Stomach (tissue), 4 donors: ENCODE data around the gene BAIAP2L1.

Experiments
- EP300 ChIP-seq: sonication (generic); formaldehyde crosslinking; IDR thresholded peaks from one replicate; pipeline ENCODE4 v1.6.1; 2017; ENCODE audit warnings: antibody characterized with exemption
- POLR2A ChIP-seq, 4 donors: fragments of 450-650 bp; IDR thresholded peaks; one replicate each; pipeline ENCODE4 v1.6.1; 2016; ENCODE audit warnings: antibody characterized with exemption in 4 of 4, control low read depth in 2 of 4, mild to moderate bottlenecking in 1 of 4, moderate library complexity in 1 of 4
- POLR2AphosphoS5 ChIP-seq, 3 donors: sonication (generic); formaldehyde crosslinking; IDR thresholded peaks; one replicate each; pipeline ENCODE4 v1.6.1; 2016; ENCODE audit warnings: antibody characterized with exemption in 3 of 3
- TF ChIP-seq, protein P1 (sequence below), 7 experiments: fragments of 450-650 bp in 4 of 7; fragments of 200-600 bp in 3 of 7; sonication (generic) in 3 of 7; IDR thresholded peaks; one replicate each; pipeline ENCODE4 v1.5.1; 2016 to 2019; ENCODE audit warnings: antibody characterized with exemption in 7 of 7, control low read depth in 2 of 7, mild to moderate bottlenecking in 1 of 7

DNA sequence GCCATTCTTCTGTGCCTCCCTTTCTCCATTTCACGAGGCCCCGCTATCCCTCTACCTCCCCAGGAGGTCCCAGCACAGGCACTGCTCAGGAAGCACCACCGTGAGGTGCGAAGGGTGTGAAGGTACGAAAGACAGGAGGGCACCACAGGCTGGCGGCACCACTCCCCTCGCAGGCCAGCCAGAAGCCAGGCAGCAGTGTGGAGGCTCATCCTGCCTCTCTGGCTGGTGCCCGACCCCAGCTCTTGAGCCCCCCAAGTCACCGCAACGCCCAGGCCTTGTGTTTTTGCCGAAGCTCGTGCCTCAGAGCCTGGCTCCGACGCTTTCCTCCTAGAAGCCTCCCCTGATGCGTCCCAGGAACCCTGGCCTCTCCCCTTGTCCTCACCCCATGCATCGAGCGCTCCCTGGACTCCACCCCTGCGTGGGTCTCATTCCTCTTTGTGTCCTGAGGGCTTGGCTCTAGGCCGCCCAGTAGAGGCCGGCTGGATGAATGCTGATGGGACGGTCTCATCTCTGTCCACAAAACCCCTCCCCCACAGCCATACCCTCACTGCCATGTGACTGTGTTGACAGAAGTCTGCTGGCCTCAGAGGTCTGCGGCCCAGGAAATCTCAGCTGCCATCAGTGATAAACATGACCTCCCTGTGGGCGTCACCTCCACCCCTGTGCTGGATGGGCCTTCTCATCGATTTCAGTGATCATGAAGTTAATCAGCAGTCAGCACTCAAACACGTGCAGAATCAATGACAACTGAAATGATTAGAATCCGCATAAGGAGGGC is 100.1 kb downstream of the BAIAP2L1 start:
- TF ChIP-seq, protein P1, sequence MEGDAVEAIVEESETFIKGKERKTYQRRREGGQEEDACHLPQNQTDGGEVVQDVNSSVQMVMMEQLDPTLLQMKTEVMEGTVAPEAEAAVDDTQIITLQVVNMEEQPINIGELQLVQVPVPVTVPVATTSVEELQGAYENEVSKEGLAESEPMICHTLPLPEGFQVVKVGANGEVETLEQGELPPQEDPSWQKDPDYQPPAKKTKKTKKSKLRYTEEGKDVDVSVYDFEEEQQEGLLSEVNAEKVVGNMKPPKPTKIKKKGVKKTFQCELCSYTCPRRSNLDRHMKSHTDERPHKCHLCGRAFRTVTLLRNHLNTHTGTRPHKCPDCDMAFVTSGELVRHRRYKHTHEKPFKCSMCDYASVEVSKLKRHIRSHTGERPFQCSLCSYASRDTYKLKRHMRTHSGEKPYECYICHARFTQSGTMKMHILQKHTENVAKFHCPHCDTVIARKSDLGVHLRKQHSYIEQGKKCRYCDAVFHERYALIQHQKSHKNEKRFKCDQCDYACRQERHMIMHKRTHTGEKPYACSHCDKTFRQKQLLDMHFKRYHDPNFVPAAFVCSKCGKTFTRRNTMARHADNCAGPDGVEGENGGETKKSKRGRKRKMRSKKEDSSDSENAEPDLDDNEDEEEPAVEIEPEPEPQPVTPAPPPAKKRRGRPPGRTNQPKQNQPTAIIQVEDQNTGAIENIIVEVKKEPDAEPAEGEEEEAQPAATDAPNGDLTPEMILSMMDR (IDR thresholded peaks at IDR 0.05), result no peak
- TF ChIP-seq POLR2A (IDR thresholded peaks at IDR 0.05) (no peak), POLR2AphosphoS5 (IDR thresholded peaks at IDR 0.05) (no peak), EP300 (no peak)
